ENCODE measurements around the gene SECISBP2.

SECISBP2 gene

GRCh38 chr9:89400403-89401116, 82.3 kb downstream of the SECISBP2 start:
- no peak for DNase-seq (ENCODE audit: low read depth in 1 of 2, low spot score in 1 of 2)

- DNase-seq (ENCODE audit: low read depth in 1 of 2, low spot score in 1 of 2) = no peak
Measured at GRCh38 chr9:89402695-89403427, 84.6 kb downstream of the SECISBP2 start.

- no peak for DNase-seq (ENCODE audit: low read depth in 1 of 2, low spot score in 1 of 2)
Measured at GRCh38 chr9:89404074-89404473, 85.8 kb downstream of the SECISBP2 start.

- no peak for DNase-seq (ENCODE audit: low read depth in 1 of 2, low spot score in 1 of 2)
Measured at GRCh38 chr9:89405826-89406225, 87.5 kb downstream of the SECISBP2 start.

- no peak for DNase-seq (ENCODE audit: low read depth in 1 of 2, low spot score in 1 of 2)
Measured at GRCh38 chr9:89407070-89407469, 88.8 kb downstream of the SECISBP2 start.

- peak in 1 of 2 donors; percentile 55 for DNase-seq (ENCODE audit: low read depth in 1 of 2, low spot score in 1 of 2)
Measured at GRCh38 chr9:89408628-89409101, 90.4 kb downstream of the SECISBP2 start.
